SK-N-MC (cell line): ENCODE measurements around the gene ZG16.
"Not testable (repeated sequence)": the region's sequence is repeated elsewhere in the genome, so short reads cannot be mapped to it uniquely, and the experiment has no call there.

Source experiments
- EZH2 ChIP-seq: fragments of 200-600 bp; sonication (generic); IDR thresholded peaks from one replicate; pipeline ENCODE4 v1.6.1; 2017; ENCODE audit warnings: antibody characterized with exemption
- FOXP2 ChIP-seq: optimal IDR thresholded peaks from 2 replicates; pipeline ENCODE3; 2011; ENCODE audit warnings: mild to moderate bottlenecking, moderate library complexity; ENCODE audit not compliant: insufficient read depth; ENCODE audit errors: extremely low read length, control extremely low read depth
- POLR2AphosphoS5 ChIP-seq: IDR thresholded peaks from 2 replicates; pipeline ENCODE4 v1.6.1; 2012; ENCODE audit warnings: mild to moderate bottlenecking, low read depth, low read length, borderline replicate concordance

GRCh38 chr16:29772330-29772729, 5.7 kb upstream of the ZG16 start:
- TF ChIP-seq EZH2, POLR2AphosphoS5, FOXP2: not testable (repeated sequence)
